NCI-H2081 (cell line): ENCODE results near the gene SCAI.
"Not testable (repeated sequence)": the region's sequence is repeated elsewhere in the genome, so short reads cannot be mapped to it uniquely, and the experiment has no call there.

Source experiments
- DNase-seq, 2 experiments: peaks; one replicate each; lab custom pipeline; 2025; lab: John Stamatoyannopoulos, UW

Gene SCAI

DNA sequence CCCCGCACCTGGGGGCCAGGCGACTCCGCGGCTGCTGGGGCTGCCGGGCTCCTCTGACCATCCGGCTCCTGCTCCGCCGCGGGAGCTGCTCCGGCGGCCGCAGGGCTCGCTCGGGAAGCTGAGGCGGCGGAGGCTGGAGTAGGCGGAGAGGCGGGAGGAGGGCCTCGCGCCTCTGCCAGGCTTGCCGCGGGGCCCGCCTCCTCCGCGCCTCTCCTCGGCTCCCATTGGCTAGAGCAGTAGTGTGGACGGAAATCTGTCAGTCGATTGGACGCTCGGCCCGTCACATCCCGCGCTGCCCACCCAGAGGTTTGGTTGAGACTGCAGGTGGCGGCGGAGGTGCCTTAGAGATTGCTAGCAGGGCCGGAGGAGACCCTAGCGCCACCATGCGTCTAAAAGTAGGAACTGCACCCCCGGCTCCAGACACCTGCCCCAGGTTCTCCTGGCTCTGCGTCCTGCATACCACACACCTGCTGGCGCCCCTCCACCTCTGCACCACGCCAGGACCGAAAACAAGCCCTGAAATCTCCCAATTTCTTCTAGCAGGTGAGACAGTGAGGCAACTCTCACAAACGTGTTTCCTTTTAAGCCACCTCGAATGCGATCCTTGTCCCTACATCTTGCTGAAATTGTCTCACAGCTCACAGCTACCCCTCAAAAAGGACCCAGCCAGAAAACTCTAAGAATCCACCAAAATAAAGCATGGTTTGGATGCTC lies at the start of gene SCAI:
Gene SCAI (minus strand): TSS at position 152 of the 714 bp plus-strand sequence. CDS start 91 bp downstream, at position 61.
- DNase-seq, result peak; percentile 98 to 99

DNA sequence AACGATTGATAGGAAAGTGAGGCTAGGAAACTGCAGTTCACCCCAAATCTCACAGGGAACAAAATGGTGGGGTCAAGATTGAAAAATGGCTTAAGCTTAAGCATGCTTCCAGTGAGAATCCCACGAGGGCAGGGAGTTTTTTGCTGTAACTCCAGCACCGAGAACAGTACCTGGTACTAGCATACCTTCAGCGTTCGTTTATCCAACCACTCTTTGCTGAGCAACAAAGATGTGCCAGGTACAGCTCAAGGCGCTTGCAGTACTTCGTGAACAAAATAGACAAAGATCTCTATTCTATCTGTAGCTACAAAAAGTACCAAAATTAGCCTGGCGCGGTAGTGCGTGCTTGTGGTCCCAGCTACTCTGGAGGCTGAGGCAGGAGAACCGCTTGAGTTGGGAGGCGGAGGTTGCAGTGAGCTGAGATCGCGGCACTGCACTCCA lies 47.1 kb upstream of the SCAI start:
- no peak for DNase-seq

DNA sequence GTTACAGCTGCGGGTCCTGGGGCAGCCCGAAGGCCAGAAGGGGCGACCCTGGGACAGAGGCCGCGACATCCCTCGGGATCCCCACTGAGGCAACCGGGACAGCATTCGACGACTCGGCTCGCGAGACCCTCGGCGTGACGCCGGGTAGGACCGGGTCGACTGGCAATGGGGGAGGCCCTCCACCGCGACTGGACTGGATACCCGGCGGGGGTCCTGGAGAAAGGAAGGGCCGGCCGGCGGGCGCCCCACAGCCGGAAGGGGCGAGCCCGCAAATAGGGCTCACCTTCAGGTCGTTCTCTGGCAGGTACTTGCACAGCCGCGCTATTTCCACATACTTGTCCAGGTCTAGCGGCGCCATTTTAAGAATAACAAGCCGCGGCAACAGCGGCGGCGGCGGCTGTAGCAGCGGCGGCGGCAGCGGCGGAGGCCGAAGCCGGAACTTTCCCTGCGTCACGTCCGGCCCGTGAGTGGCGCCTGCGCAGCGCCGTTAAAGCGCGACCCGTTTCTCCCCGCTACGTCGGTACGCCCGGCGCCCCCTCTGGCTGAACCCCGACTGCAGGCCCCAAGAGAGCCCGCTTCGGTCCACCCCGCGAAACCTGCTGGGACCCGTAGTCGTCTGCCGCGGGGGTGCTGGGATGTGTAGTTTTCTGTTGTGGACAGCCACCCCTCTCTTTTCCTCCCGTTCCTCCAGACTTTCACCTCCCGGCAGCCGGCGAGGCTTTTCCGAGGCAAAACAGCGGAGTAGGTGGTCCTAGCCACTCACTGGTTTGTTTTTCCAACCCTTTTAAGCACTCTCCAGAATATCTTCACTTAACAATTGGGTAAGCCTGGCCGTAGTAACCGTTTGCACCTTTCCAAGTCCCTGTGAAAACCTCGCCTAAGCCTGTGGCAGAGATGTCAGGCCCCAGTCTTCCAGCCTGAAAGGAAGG lies 46.3 kb upstream of the SCAI start, which contains the start of gene PPP6C:
Gene PPP6C (minus strand): TSS at position 443 of the 929 bp plus-strand sequence. CDS start 85 bp downstream, at position 358.
- DNase-seq, result peak; percentile 93

DNA sequence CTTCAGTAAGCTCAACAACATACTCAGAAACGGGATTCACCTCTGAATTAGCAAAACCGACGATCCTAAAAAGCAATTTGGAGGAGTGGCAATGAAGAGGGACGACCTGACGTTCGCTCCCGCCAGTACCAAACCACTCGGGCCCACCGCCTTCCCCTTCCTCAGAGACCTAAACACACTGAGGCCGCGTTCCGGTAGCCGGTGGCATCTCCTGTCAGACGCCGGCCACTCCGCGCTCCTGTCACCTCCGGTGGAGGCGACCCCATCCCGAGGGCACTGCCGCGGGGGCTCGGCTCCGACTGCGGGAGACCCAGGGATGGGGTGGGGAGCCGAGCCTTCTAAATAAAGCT lies 45.7 kb upstream of the SCAI start:
- DNase-seq, result no peak

DNA sequence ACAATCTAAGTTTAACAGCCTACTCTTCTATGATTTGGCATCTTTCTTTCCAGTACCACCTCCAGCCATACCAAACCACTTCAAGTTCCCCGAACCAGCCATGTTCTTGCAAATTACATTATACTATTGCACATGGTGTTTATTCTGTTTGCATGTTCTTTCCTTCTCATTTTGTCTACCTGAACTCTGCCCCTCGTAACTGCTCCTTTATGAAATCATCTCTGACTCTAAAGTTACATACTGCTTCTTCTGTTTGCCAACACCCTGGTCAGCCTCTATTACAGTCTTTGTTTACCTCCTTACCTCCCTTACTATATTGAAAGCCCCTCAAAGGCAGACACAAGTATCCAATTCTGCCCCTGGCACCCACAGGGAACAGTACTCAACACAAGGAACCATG lies 40.2 kb upstream of the SCAI start:
- no peak for DNase-seq

DNA sequence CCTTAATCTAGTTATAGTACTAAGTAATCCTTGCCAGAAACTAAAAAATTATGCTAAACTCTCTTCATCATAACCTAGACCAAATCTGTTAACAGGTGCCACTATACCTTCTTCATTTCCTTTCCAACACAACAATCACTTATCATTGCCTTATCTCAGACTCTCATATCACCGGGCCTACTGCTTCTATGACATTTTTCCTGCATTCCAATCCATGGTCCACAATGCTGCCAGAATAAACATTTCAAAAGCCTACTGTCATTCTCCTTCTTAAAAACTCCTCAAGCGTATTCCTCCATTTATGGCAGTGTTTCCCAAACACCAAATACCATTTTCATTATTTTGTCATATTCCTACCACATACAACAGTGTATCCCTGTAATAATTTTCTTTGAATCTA lies 39.7 kb upstream of the SCAI start:
- no peak for DNase-seq

DNA sequence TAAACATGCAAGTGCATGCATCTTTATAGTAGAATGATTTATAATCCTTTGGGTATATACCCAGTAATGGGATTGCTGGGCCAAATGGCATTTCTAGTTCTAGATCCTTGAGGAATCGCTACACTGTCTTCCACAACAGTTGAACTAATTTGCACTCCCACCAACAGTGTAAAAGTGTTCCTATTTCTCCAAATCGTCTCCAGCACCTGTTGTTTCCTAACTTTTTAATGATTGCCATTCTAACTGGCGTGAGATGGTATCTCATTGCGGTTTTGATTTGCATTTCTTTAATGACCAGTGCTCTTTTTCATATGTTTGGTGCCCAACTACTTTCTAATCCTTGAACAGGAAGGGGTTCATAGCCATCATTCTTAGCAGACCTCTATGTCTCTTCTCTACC lies 38.4 kb upstream of the SCAI start:
- not testable (repeated sequence) for DNase-seq

DNA sequence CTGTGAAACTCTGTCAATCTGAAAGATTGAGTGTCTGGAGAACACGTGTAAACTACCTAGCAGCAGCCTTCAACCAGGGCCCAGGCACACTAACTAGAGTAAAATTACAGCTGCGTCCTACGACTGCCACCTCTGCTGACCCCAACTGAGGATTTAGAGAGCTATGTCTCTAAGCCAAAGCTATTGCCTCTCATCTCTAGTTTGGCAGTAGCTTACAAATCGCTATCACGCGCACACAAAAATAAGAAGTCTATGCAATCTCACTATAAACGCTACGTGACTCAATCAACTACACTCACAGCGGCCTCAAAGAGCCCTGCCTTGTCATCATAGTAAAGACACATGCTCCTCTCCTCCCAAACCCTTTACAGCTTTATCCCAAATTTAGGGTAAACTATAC lies 37.5 kb upstream of the SCAI start:
- DNase-seq, result no peak

DNA sequence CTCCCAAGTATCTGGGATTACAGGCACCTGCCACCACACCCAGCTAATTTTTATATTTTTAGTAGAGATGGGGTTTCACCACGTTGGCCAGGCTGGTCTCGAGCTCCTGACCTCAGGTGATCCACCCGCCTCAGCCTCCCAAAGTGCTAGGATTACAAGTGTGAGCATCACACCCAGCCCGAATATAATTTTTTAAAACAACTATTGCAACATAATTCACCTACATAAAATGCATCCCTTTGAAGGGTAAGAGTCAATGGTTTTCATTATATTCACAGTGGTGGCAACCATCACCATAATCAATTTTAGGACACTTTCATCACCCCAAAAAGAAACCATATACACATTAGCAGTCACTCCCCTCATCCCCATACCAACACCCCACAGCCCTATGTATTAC lies 36.4 kb upstream of the SCAI start:
- DNase-seq, result not testable (repeated sequence)

DNA sequence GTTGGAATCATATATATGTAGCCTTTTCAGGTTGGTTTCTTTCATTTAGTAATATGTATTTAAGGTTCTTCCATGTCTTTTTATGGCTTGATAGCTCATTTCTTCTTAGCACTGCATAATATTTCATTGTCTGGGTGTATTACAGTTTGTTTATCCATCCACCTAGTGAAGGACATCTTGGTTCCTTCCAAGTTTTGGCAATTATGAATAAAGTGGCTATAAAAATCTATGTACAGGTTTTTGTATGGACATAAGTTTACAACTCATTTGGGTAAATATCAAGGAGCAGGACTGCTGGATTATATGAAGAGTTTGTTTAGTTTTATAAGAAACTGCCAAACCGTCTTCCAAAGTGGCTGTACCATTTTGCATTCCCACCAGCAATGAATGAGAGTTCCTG lies 34.6 kb upstream of the SCAI start:
- no peak for DNase-seq

DNA sequence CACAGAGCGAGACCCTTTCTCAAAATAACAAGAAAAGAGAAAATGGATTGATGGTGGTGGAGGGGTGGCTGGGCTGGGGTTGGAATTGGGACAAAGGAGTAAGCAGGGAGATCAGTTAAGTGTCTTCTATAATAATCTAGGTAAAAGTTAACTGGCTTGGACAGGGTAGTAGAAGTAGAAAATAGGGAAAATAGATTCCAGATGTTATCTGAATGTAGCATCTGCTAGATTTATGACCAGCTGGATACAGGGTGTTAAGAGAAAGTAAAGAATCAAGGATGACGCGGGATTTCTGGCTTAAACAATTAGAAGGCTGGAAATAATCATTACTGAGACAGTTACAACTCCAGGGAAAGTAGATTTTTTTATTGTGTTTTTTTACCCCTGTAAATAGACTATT lies 33.3 kb upstream of the SCAI start:
- no peak for DNase-seq

DNA sequence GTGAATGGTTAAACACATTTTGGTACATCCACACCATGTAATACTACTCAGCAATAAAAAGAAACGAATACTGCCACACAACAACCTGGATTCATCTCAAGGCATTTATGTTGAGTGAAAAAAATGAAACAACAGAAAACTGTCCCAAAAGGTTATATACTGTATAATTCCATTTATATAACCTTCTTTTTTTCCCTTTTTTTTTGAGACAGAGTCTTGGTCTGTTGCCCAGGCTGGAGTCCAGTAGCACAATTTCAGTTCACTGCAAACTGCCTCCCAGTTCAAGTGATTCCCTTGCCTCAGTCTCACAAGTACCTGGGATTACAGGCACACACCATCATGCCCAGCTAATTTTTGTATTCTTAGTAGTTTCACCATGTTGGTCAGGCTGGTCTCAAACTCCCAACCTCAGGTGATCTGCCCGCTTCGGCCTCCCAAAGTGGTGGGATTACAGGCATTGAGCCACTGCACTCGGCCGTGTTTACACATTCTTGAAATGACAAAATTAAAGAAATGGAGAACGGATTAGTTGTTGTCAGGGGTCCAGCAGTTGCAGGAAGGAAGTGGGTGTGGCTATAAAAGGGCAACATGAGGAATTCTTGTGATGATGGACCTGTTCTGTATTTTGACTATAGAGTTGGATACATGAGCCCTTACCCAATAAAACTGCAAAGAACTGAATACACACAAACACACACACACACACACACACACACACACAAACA lies 28.9 kb upstream of the SCAI start:
- no peak for DNase-seq

DNA sequence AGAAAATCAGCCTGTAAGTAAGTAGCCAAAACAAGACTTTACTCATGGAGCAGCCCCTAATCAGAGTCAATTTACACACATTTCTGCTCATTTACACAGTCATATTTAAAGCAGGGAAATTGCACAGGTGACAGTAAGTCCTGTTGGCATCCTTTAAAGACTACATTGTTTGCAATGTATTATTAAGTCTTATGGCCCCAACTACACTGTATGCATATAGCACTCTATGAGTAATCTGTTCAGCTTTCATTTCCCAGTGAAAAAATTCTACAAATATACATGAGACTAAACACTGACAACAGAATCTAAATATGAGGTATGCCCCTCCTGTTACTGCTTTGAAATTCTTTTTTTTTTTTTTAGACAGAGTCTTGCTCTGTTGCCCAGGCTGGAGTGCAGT lies 26.6 kb upstream of the SCAI start:
- no peak for DNase-seq

DNA sequence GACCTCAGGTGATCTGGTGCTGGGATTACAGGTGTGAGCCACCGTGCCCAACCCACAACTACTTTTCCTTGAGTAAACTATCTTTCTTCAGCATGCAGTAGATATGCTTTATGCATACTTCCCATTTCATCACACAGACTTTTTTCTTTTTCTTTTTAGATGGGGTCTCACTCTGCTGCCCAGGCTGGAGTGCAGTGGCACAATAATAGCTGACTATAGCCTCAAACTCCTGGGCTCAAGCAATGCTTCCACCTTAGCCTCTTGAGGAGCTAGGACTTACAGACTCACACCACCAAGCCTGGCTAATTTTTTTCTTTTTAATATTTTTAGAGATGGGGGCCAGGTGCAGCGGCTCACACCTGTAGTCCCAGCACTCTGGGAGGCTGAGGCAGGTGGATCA lies 23.4 kb upstream of the SCAI start:
- no peak for DNase-seq

DNA sequence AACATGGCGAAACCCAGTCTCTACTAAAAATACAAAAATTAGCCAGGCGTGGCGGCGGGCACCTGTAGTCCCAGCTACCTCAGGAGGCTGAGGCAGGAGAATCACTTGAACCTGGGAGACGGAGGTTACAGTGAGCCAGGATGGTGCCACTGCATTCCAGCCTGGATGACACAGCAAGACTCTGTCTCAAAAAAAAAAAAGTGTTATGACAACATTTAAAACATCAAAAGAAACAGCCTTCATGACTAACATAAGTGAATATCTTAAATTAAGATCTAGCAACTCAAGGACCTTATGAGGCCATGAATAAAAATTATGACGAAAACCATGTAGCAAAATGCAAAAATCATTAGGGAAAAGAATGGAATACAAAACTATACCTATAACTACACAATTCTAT lies 19.6 kb upstream of the SCAI start:
- DNase-seq, result not testable (repeated sequence)

DNA sequence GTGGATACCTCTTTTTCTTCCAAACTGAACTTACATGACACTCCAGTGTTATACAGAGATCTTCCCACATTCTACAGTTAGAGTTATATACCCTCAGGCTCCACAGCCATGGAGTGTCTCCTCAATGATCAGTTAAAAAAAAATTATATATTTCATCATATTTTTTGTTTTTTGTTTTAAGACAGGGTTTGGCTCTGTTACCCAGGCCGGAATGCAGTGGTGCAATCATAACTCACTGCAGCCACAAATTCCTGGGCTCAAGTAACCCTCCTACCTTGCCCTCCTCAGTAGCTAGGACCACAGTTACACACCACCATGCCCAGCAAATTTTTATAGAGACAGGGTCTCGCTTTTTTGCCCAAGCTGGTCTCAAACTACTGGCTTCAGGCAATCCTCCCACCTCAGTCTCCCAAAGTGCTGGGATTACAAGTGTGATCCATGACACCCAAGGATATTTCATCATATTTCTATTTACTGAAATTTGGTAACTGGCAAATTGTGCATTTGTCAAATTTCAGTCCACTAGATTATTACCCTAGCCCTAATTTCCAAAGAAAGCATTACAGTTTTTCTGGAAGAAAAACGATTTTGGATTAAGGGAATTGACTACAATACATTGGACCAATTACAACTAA lies 18.1 kb upstream of the SCAI start:
- no peak for DNase-seq

DNA sequence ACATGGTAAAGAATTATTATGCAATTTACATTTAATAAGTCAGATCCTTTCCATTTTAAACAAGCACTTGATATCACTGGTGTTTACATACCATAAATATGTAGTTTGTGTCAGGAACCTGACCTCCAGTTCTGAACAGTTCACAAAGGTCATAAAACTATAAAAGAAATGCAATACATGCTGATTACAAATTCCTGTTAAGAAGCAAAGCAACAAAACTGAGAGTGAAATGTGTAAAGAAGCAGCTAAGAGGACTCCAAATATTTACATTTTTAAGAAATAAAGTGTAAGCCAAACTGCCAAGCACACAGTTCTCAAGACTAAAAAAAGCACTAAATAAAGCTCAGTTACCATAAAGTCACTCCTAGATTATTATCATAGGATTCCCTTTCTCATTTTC lies 17.4 kb upstream of the SCAI start:
- no peak for DNase-seq

DNA sequence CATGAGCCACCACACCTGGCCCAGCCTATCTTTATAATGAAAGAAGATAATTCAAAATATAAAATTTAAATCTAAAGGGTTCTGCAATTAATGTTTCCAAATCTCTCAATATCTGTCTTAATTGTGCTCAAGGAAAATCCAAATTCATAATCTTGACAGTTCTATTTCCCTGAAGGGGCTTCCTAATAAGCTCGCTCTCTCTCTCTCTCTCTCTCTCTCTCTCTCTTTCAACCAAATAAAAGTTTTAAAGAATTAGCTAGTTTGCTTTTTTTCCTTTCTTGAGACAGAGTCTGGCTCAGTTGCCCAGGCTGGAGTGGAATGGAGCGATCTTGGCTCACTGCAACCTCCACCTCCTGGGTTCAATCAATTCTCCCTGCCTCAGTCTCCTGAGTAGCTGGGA lies 13.2 kb upstream of the SCAI start:
- no peak for DNase-seq

DNA sequence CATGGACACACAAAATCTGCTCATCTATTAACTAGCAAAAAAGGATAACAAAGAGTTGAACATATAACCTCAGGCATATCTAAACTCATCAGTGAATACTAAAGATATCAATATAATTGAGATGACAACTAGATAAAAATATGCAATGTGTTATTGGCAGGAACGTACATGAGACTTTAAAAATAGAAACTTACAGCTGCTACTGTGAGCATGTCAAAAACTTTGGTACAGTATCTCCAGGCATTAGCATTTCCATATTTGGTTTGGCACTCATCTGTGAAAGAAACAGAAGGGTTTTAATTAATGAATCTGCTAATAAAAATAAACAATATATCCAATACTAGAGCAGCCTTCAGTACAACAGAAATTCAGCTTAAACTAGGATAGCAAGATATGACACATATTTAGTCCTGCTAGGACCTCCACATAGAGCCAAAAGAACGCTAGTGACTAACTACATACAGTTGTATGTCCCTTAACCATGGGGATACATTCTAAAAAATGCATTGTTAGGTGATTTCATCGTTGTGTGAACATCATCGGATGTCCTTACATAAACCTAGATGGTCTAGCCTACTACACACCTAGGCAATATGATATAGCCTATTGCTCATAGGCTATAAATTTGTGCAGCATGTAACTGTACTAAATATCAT lies 10.5 kb upstream of the SCAI start:
- DNase-seq, result no peak

DNA sequence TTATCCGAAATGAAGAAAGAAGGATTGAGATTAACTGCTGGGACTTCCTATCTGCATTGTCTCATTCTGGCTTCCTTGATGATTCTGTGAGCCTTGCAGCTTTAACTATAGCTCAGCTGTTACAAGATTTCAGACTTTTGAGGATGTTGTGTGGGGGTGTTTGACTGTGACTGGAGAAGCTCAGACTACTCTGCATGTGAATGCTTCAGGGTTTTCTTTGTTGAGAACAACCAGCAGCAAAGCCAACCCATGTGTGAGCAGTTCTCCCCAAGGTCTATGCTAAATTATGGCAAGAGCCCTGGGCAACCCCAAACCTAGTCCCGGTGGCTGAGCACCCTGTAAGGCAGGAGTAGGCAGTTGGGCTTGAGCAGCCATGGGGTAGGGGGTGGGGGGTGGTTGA lies 8.4 kb upstream of the SCAI start:
- DNase-seq, result no peak
